H1 (cell line): Measurements from ENCODE around the gene TMBIM6. TPM values are rescaled to one million over a fixed set of nuclear protein-coding genes. Genes with fewer than 3 reads are reported as not detected.

Experiments
- CBX5 ChIP-seq: fragments of 300-800, 300-1000 bp; sonication (generic); IDR thresholded peaks from 2 replicates; pipeline ENCODE4 v1.7.1; 2016; ENCODE audit warnings: antibody characterized with exemption, low read length, low read depth
- CHD7 ChIP-seq: fragments of 300-600 bp; sonication (generic); IDR thresholded peaks from 2 replicates; pipeline ENCODE4 v1.7.1; 2012; ENCODE audit warnings: low read length, moderate library complexity, mild to moderate bottlenecking, inconsistent platforms; ENCODE audit not compliant: insufficient replicate concordance
- E2F6 ChIP-seq: IDR thresholded peaks from 2 replicates; pipeline ENCODE4 v1.6.1; 2012; ENCODE audit warnings: inconsistent platforms
- NANOG ChIP-seq: IDR thresholded peaks from 2 replicates; pipeline ENCODE4 v1.6.1; 2011; ENCODE audit warnings: low read length, low read depth, mild to moderate bottlenecking, inconsistent platforms; ENCODE audit not compliant: insufficient read depth, poor library complexity, severe bottlenecking
- POLR2A ChIP-seq, 2 experiments: IDR thresholded peaks; 1 replicate in 1 of 2; 2 replicates in 1 of 2; pipeline ENCODE4 v1.6.1; 2011; ENCODE audit warnings: low read depth in 2 of 2, low read length in 2 of 2, mild to moderate bottlenecking in 2 of 2; ENCODE audit errors: control extremely low read depth in 1 of 2
- RFX5 ChIP-seq: IDR thresholded peaks from 2 replicates; pipeline ENCODE4 v1.6.1; 2011; ENCODE audit warnings: low read depth, low read length, improper control_type of control experiment, borderline replicate concordance
- RNF2 ChIP-seq: fragments of 200-900, 300-1000 bp; sonication (generic); IDR thresholded peaks from 2 replicates; pipeline ENCODE4 v1.7.1; 2016; ENCODE audit warnings: borderline replicate concordance, low read depth, mild to moderate bottlenecking, antibody characterized with exemption, low read length; ENCODE audit not compliant: poor library complexity, severe bottlenecking; ENCODE audit errors: missing control alignments
- SIRT6 ChIP-seq: IDR thresholded peaks from one replicate; pipeline ENCODE4 v1.7.1; 2012; ENCODE audit warnings: low read length, inconsistent platforms
- TCF12 ChIP-seq: IDR thresholded peaks from 2 replicates; pipeline ENCODE4 v1.6.1; 2011; ENCODE audit warnings: low read depth, mild to moderate bottlenecking, low read length
- polyA plus RNA-seq, 7 experiments: library from polyadenylated mRNA; depleted of rRNA in 3 of 7; stranded (reverse) in 5 of 7; unstranded in 2 of 7; fragments of >200 nt in 5 of 7; fragments of 200-250 nt in 2 of 7; gene quantifications; 1 replicate in 5 of 7; 2 replicates in 1 of 7; 4 replicates in 1 of 7; pipeline versions ENCODE4 v1.2.1 to v1.2.3, GENCODE V29; 2011 to 2013; ENCODE audit warnings: missing spikeins in 2 of 7, mixed read lengths in 2 of 7
- total RNA-seq: library from RNA; stranded (reverse); fragmentation: NEBNext Ultra II Directional; extraction: Animal tissue kit (Norgen Biotek cat#: 25700); gene quantifications from 2 replicates; pipeline ENCODE4 v1.2.1, GENCODE V29; 2021

The TMBIM6 gene
- total and polyA plus RNA-seq, 2 of the 8 experiments (the other 6 are each of a cell fraction or from before 2014, with no cell fraction given), result 423 to 556 TPM

DNA sequence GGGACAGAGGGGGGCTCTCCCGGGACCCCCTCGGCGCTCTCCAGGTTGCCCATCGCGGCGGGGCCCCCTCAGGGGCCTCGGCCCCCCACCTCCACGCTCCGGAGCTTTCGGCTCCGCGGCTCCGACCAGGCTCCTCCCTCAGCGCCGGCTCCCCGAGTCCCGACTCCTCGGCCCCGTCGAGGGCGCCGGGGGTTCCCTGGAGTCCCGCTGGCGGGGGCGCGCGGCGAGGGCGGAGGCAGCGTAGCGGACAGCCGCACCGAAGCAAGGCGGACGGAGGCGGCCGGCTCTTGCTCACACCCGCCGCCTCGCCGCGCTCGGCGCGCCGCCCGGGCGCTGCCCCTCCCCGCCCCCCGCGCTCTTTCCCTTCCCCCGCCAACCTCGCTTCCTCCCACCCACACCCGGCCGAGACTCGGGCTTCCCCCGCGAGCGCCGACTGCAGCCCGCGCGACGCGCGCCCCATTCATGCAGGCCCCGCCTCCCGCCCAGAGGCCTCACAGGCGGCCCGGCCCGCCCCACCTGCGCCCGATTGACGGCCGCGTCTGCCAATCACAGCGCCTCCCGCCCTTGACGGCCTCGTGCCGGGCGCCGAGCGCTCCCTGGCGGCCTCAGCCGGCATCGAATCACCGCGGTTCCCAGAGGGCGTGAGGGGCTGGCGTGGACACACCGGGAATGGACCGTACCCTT, 34.1 kb upstream of the TMBIM6 start, which contains the start of gene FMNL3 (continued):
- no peak for TF ChIP-seq CHD7
- TF ChIP-seq RFX5, result no peak
- no peak for TF ChIP-seq CBX5
- 0 out of 2 replicates have a peak, but pooled peaks have one; percentile 20 for TF ChIP-seq TCF12
- peak; percentile 29 for TF ChIP-seq NANOG
- TF ChIP-seq SIRT6, result no peak
- peak in 1 of 2 experiments; percentile 45; a peak in 2 of 3 replicates for TF ChIP-seq POLR2A (IDR thresholded peaks at IDR 0.05; ENCODE audit: control extremely low read depth in 1 of 2, low read depth in 2 of 2, low read length in 2 of 2)
- peak; percentile 100 for TF ChIP-seq E2F6
- TF ChIP-seq RNF2, result no peak
